ENCODE data around the gene SEC14L5.

The SEC14L5 gene

GRCh38 chr16:5003211-5003610 lies 45.1 kb downstream of the SEC14L5 start:
- ChIA-PET CTCF (no interaction called here), POLR2A (no interaction called here)
- TF ChIP-seq ZNF384 (IDR thresholded peaks at IDR 0.05) (no peak), FOXA1 (IDR thresholded peaks at IDR 0.05) (no peak), SUZ12 (IDR thresholded peaks at IDR 0.05) (no peak), L3MBTL2 (conservative IDR thresholded peaks at IDR 0.05) (no peak), BHLHE40 (IDR thresholded peaks at IDR 0.05; ENCODE audit: borderline replicate concordance) (no peak), HDGF (IDR thresholded peaks at IDR 0.05; ENCODE audit: borderline replicate concordance) (no peak), TARDBP (IDR thresholded peaks at IDR 0.05) (no peak), PKNOX1 (IDR thresholded peaks at IDR 0.05) (no peak), FOXK2 (IDR thresholded peaks at IDR 0.05) (no peak), CTBP1 (IDR thresholded peaks at IDR 0.05; ENCODE audit: borderline replicate concordance) (no peak), SP1 (IDR thresholded peaks at IDR 0.05) (no peak)
- DNase-seq (ENCODE audit: extremely low spot score), result no peak

- CTCF ChIA-PET, result no interaction called here
- no peak for TF ChIP-seq L3MBTL2 (conservative IDR thresholded peaks at IDR 0.05)
- no peak for TF ChIP-seq PKNOX1 (IDR thresholded peaks at IDR 0.05)
- no peak for TF ChIP-seq BHLHE40 (IDR thresholded peaks at IDR 0.05; ENCODE audit: borderline replicate concordance)
- no peak for TF ChIP-seq LEF1 (IDR thresholded peaks at IDR 0.05; ENCODE audit: borderline replicate concordance)
- TF ChIP-seq SP1 (IDR thresholded peaks at IDR 0.05), result no peak
- no peak for TF ChIP-seq ZNF384 (IDR thresholded peaks at IDR 0.05)
- TF ChIP-seq FOXK2 (IDR thresholded peaks at IDR 0.05), result no peak
- TF ChIP-seq FOXA1 (IDR thresholded peaks at IDR 0.05), result no peak
- no peak for TF ChIP-seq TARDBP (IDR thresholded peaks at IDR 0.05)
- no peak for TF ChIP-seq HDGF (IDR thresholded peaks at IDR 0.05; ENCODE audit: borderline replicate concordance)
- TF ChIP-seq ARNT (IDR thresholded peaks at IDR 0.05), result no peak
- no peak for TF ChIP-seq SUZ12 (IDR thresholded peaks at IDR 0.05)
- TF ChIP-seq NFRKB (IDR thresholded peaks at IDR 0.05), result no peak
- TF ChIP-seq FOXM1 (IDR thresholded peaks at IDR 0.05; ENCODE audit: borderline replicate concordance), result no peak
- no peak for TF ChIP-seq CTBP1 (IDR thresholded peaks at IDR 0.05; ENCODE audit: borderline replicate concordance)
- TF ChIP-seq ELF4 (IDR thresholded peaks at IDR 0.05), result no peak
- POLR2A ChIA-PET, result no interaction called here
- no peak for DNase-seq (ENCODE audit: extremely low spot score)
Observed at GRCh38 chr16:5003828-5004227, 45.7 kb downstream of the SEC14L5 start.

GRCh38 chr16:5004311-5004710 lies 46.2 kb downstream of the SEC14L5 start:
- no peak for TF ChIP-seq ZNF384 (IDR thresholded peaks at IDR 0.05)
- TF ChIP-seq FOXK2 (IDR thresholded peaks at IDR 0.05), result no peak
- TF ChIP-seq CTBP1 (IDR thresholded peaks at IDR 0.05; ENCODE audit: borderline replicate concordance), result no peak
- TF ChIP-seq TARDBP (IDR thresholded peaks at IDR 0.05), result no peak
- no peak for TF ChIP-seq HDGF (IDR thresholded peaks at IDR 0.05; ENCODE audit: borderline replicate concordance)
- no peak for TF ChIP-seq LEF1 (IDR thresholded peaks at IDR 0.05; ENCODE audit: borderline replicate concordance)
- TF ChIP-seq ARNT (IDR thresholded peaks at IDR 0.05), result no peak
- no peak for TF ChIP-seq SP1 (IDR thresholded peaks at IDR 0.05)
- TF ChIP-seq L3MBTL2 (conservative IDR thresholded peaks at IDR 0.05), result no peak
- TF ChIP-seq FOXM1 (IDR thresholded peaks at IDR 0.05; ENCODE audit: borderline replicate concordance), result no peak
- TF ChIP-seq FOXA1 (IDR thresholded peaks at IDR 0.05), result no peak
- no peak for TF ChIP-seq NFRKB (IDR thresholded peaks at IDR 0.05)
- no peak for TF ChIP-seq SUZ12 (IDR thresholded peaks at IDR 0.05)
- no peak for TF ChIP-seq BHLHE40 (IDR thresholded peaks at IDR 0.05; ENCODE audit: borderline replicate concordance)
- no peak for TF ChIP-seq ELF4 (IDR thresholded peaks at IDR 0.05)
- no peak for TF ChIP-seq PKNOX1 (IDR thresholded peaks at IDR 0.05)
- ChIA-PET POLR2A (no interaction called here), CTCF (no interaction called here)
- DNase-seq (ENCODE audit: extremely low spot score), result no peak

GRCh38 chr16:5005916-5006315 lies 47.8 kb downstream of the SEC14L5 start:
- ChIA-PET CTCF (no interaction called here), POLR2A (no interaction called here)
- TF ChIP-seq LEF1 (IDR thresholded peaks at IDR 0.05; ENCODE audit: borderline replicate concordance), result no peak
- no peak for TF ChIP-seq NFRKB (IDR thresholded peaks at IDR 0.05)
- no peak for TF ChIP-seq ZNF384 (IDR thresholded peaks at IDR 0.05)
- TF ChIP-seq FOXA1 (IDR thresholded peaks at IDR 0.05), result no peak
- no peak for TF ChIP-seq FOXK2 (IDR thresholded peaks at IDR 0.05)
- no peak for TF ChIP-seq BHLHE40 (IDR thresholded peaks at IDR 0.05; ENCODE audit: borderline replicate concordance)
- no peak for TF ChIP-seq PKNOX1 (IDR thresholded peaks at IDR 0.05)
- TF ChIP-seq ARNT (IDR thresholded peaks at IDR 0.05), result no peak
- no peak for TF ChIP-seq TARDBP (IDR thresholded peaks at IDR 0.05)
- no peak for TF ChIP-seq HDGF (IDR thresholded peaks at IDR 0.05; ENCODE audit: borderline replicate concordance)
- TF ChIP-seq L3MBTL2 (conservative IDR thresholded peaks at IDR 0.05), result no peak
- no peak for TF ChIP-seq SUZ12 (IDR thresholded peaks at IDR 0.05)
- no peak for TF ChIP-seq ELF4 (IDR thresholded peaks at IDR 0.05)
- no peak for TF ChIP-seq FOXM1 (IDR thresholded peaks at IDR 0.05; ENCODE audit: borderline replicate concordance)
- no peak for TF ChIP-seq CTBP1 (IDR thresholded peaks at IDR 0.05; ENCODE audit: borderline replicate concordance)
- TF ChIP-seq SP1 (IDR thresholded peaks at IDR 0.05), result no peak
- no peak for DNase-seq (ENCODE audit: extremely low spot score)

- CTCF ChIA-PET, result no interaction called here
- TF ChIP-seq SUZ12 (IDR thresholded peaks at IDR 0.05) (no peak), ZNF384 (IDR thresholded peaks at IDR 0.05) (no peak), L3MBTL2 (conservative IDR thresholded peaks at IDR 0.05) (no peak), FOXK2 (IDR thresholded peaks at IDR 0.05) (no peak), NFRKB (IDR thresholded peaks at IDR 0.05) (no peak), LEF1 (IDR thresholded peaks at IDR 0.05; ENCODE audit: borderline replicate concordance) (no peak), TARDBP (IDR thresholded peaks at IDR 0.05) (no peak), ARNT (IDR thresholded peaks at IDR 0.05) (no peak)
- no peak for DNase-seq (ENCODE audit: extremely low spot score)
- POLR2A ChIA-PET, result no interaction called here
Observed at GRCh38 chr16:5006348-5007193, 48.4 kb downstream of the SEC14L5 start.
